Breast epithelium (tissue), 4 donors: ENCODE measurements around the gene EFNA3. TPM values are rescaled to one million over a fixed set of nuclear protein-coding genes. Genes with fewer than 3 reads are reported as not detected.

ENCODE experiments used
- DNase-seq, 2 donors: peaks; one replicate each; pipeline ENCODE4 v3.0.0-alpha.2; 2019; ENCODE audit warnings: low spot score in 2 of 2
- H3K27ac ChIP-seq, 2 donors: fragments of 200-600 bp; sonication (generic) in 1 of 2; one replicate each; pipeline ENCODE4 v1.5.1; 2016 to 2019; ENCODE audit warnings: mild to moderate bottlenecking in 1 of 2
- H3K27me3 ChIP-seq, 2 donors: fragments of 200-600 bp; sonication (generic) in 1 of 2; one replicate each; pipeline versions ENCODE4 v1.5.1 to v1.6.0; 2017 to 2019; ENCODE audit warnings: control low read depth in 1 of 2, mild to moderate bottlenecking in 1 of 2
- H3K36me3 ChIP-seq: fragments of 200-600 bp; one replicate; pipeline ENCODE4 v1.5.1; 2019
- H3K4me1 ChIP-seq, 2 donors: fragments of 200-600 bp; sonication (generic); one replicate each; pipeline ENCODE4 v1.5.1; 2016 to 2019; ENCODE audit warnings: control low read depth in 1 of 2
- H3K4me3 ChIP-seq, 3 donors: fragments of 200-600 bp; sonication (generic); 1 replicate in 2 of 3; 2 replicates in 1 of 3; pipeline ENCODE4 v1.5.1; 2016 to 2019; ENCODE audit warnings: mild to moderate bottlenecking in 3 of 3, moderate library complexity in 2 of 3
- H3K9me3 ChIP-seq, 2 donors: fragments of 200-600 bp; sonication (generic) in 1 of 2; one replicate each; pipeline ENCODE4 v1.5.1; 2016 to 2019; ENCODE audit warnings: control low read depth in 1 of 2
- POLR2A ChIP-seq: fragments of 450-650 bp; IDR thresholded peaks from one replicate; pipeline ENCODE4 v1.6.1; 2016; ENCODE audit warnings: antibody characterized with exemption, mild to moderate bottlenecking, moderate library complexity
- POLR2AphosphoS5 ChIP-seq, 3 donors: sonication (generic); formaldehyde crosslinking; IDR thresholded peaks; one replicate each; pipeline ENCODE4 v1.6.1; 2017; ENCODE audit warnings: antibody characterized with exemption in 3 of 3
- intact Hi-C: fragments of 100-400 bp; cut with DNase I; formaldehyde crosslinking; loops from one replicate; pipeline ENCODE4 v1.15.1; 2023; ENCODE audit warnings: low total_unique reads
- total RNA-seq, 3 donors: library from RNA; depleted of rRNA; stranded (reverse); fragments of >200 nt; gene quantifications; one replicate each; pipeline ENCODE4 v1.1.0, GENCODE V29; 2016
- TF ChIP-seq, protein P1 (sequence below), 3 donors: fragments of 450-650 bp; IDR thresholded peaks; one replicate each; pipeline ENCODE4 v1.5.1; 2016 to 2017; ENCODE audit warnings: antibody characterized with exemption in 3 of 3, mild to moderate bottlenecking in 3 of 3, moderate library complexity in 3 of 3

The EFNA3 gene
- total RNA-seq, 3 donors from 2014 or later = 1.6 to 7.2 (median 6.6) TPM

DNA sequence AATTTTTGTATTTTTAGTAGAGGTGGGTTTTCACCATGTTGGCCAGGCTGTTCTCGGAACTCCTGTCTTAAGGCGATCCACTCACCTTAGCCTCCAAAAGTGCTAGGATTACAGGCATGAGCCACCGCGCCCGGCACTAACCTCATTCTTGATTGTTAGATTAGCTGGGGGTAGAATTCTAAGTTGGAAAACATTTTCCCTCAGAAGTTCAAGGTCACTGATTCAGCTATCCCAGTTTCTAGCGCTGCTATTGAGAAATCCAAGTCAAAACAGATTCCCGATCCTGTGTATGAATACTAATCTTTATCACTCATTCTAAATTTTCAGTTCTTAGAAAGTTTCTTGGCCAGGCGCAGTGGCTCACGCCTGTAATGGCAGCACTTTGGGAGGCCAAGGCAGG lies 24.7 kb downstream of the EFNA3 start:
- intact Hi-C loops = loop anchor here (5.0 kb wide), 1 partner anchor 1386 kb away; no protein-coding TSS in a partner anchor

DNA sequence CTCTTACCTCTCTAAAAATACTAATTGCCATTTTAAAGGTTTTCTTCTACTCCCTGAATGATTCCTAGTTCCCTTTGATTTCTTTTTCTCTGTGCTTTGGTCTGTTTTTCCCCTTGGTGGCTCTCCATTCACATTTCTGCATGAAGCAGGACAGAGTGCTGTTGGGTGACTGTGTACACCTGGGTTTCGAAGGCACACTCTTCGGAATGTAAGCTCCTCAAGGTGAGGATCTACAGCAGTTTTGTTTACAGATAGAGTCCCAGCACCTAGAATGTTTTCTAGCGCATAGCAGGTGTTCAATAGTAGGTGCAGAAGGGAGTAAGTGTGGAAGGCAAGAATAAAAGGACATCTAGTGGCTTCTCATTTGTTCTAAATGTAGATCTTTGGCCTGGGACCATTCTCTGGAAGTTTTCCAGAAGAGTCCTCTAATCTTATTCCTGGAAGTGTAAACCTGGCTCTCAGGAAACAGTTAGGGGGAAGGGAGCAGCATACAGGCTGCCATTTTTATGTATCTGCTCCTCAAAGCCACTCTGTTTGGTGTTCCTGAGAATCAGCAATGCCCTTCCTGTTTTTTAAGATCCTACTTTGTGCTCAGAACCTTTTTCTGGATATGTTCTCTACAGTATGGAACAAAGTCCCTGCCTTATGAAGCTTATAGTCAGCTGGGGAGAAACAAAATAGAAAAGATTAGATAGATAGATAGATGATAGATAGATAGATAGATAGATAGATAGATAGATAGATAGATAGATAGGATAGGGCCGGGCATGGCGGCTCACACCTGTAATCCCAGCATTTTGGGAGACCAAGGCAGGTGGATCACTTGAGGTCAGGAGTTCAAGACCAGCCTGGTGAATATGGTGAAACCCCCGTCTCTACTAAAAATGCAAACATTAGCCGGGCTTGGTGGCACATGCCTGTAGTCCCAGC lies 26.2 kb downstream of the EFNA3 start:
- no peaks in the 10 kb centered on the region for H3K36me3 ChIP-seq
- H3K9me3 ChIP-seq = no peaks in the 10 kb centered on the region
- H3K4me3 ChIP-seq = no peak overlapping the region
- no peak for DNase-seq
- H3K4me1 ChIP-seq = no peaks in the 10 kb centered on the region
- H3K27ac ChIP-seq = peak overlapping the region in 1 of 2 donors; percentile 25
- intact Hi-C loops = loop anchor here (5.0 kb wide), 1 partner anchor 1388 kb away; no protein-coding TSS in a partner anchor
- no peaks in the 10 kb centered on the region for H3K27me3 ChIP-seq
- TF ChIP-seq, protein P1, sequence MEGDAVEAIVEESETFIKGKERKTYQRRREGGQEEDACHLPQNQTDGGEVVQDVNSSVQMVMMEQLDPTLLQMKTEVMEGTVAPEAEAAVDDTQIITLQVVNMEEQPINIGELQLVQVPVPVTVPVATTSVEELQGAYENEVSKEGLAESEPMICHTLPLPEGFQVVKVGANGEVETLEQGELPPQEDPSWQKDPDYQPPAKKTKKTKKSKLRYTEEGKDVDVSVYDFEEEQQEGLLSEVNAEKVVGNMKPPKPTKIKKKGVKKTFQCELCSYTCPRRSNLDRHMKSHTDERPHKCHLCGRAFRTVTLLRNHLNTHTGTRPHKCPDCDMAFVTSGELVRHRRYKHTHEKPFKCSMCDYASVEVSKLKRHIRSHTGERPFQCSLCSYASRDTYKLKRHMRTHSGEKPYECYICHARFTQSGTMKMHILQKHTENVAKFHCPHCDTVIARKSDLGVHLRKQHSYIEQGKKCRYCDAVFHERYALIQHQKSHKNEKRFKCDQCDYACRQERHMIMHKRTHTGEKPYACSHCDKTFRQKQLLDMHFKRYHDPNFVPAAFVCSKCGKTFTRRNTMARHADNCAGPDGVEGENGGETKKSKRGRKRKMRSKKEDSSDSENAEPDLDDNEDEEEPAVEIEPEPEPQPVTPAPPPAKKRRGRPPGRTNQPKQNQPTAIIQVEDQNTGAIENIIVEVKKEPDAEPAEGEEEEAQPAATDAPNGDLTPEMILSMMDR (IDR thresholded peaks at IDR 0.05) = no peak
- no peak for TF ChIP-seq POLR2AphosphoS5 (IDR thresholded peaks at IDR 0.05)
- no peak for TF ChIP-seq POLR2A

More for the DNA sequence above, 24.7 kb downstream of the EFNA3 start:
- no peak for TF ChIP-seq POLR2AphosphoS5 (IDR thresholded peaks at IDR 0.05)
- TF ChIP-seq, protein P1 (IDR thresholded peaks at IDR 0.05) = no peak
- no peak for TF ChIP-seq POLR2A
- H3K9me3 ChIP-seq = no peaks in the 10 kb centered on the region
- H3K36me3 ChIP-seq = no peaks in the 10 kb centered on the region
- H3K4me1 ChIP-seq = no peaks in the 10 kb centered on the region
- H3K27me3 ChIP-seq = no peaks in the 10 kb centered on the region
- H3K4me3 ChIP-seq = no peak overlapping the region
- H3K27ac ChIP-seq = no peak overlapping the region
- DNase-seq = no peak

DNA sequence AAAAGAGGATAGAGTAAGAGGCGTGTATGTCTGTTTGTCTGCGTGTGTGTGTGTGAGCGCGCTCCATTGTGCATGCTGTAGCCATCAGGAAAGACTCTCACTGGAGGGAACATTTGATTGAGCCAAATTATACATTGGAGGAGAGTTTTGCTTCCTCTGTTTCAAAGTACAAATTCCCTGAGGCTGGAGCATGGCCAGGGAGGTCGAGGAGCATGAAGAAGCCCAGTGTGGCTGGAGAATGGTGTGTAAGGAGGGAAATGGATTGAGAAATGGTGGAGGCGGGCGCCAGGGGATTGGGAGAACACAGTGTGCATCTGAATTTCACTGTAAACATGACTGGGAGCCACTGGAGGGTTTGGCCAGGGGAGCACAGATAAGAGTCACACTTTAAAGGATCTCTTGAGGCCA lies 27.0 kb downstream of the EFNA3 start:
- H3K9me3 ChIP-seq = no peaks in the 10 kb centered on the region
- peak overlapping the region in 1 of 2 donors; percentile 25 for H3K27ac ChIP-seq
- H3K4me3 ChIP-seq = no peak overlapping the region
- H3K36me3 ChIP-seq = no peaks in the 10 kb centered on the region
- no peaks in the 10 kb centered on the region for H3K27me3 ChIP-seq
- intact Hi-C loops = no loop called here
- no peak for DNase-seq
- TF ChIP-seq, protein P1 (IDR thresholded peaks at IDR 0.05) = no peak
- TF ChIP-seq POLR2A = no peak
- TF ChIP-seq POLR2AphosphoS5 (IDR thresholded peaks at IDR 0.05) = no peak
- no peaks in the 10 kb centered on the region for H3K4me1 ChIP-seq

DNA sequence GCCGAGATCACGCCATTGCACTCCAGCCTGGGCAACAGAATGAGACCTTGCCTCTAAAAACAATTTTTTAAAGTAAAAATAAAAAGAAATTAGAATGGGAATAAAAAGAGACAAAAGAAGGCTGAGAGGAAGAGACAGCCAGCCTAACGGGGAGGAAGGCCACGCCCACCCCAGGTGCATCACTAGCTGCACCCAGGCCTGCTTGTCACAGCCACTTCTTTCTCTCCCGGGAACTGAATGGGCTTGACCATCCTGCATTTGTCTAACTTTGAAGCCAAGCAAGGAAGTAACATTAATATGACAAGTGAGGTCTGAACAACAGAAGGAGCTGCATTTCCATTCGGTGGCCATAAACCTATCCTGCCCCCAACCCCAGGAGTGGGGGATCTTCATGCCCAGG lies 28.2 kb downstream of the EFNA3 start:
- Histone ChIP-seq H3K36me3 (no peaks in the 10 kb centered on the region), H3K9me3 (no peaks in the 10 kb centered on the region), H3K4me1 (no peaks in the 10 kb centered on the region), H3K27me3 (no peaks in the 10 kb centered on the region), H3K27ac (no peak overlapping the region), H3K4me3 (no peak overlapping the region)
- intact Hi-C loops = no loop called here
- DNase-seq = no peak
- no peak for TF ChIP-seq POLR2AphosphoS5 (IDR thresholded peaks at IDR 0.05)
- TF ChIP-seq, protein P1 (IDR thresholded peaks at IDR 0.05) = no peak
- no peak for TF ChIP-seq POLR2A
